GM12874 (cell line): ENCODE results near the gene TMEM161B.

ENCODE experiments used
- TF ChIP-seq, protein P1 (sequence below): IDR thresholded peaks from 2 replicates; pipeline ENCODE4 v1.5.1; 2011; ENCODE audit warnings: low read depth, mild to moderate bottlenecking, control low read depth, low read length, moderate library complexity; ENCODE audit not compliant: insufficient read depth

The TMEM161B gene

DNA sequence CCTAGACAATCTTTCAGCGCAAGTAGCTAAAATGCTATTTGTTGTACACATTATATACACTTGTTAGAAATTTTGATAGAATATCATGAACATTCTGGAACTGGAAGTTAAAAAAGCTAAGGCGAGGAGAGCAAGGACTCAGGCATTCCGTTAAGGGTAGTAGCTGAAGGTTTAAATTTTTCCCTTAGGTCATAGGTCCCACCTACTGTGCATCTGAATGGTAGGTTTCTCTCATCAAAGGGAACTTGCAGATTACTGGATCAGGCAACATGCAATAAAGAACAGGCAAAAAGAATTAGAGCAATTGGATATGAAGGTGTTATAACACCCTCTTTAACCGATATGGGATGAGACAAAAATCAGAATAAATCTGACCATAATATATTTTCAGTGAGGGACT, 32.8 kb downstream of the TMEM161B start:
- TF ChIP-seq, protein P1, sequence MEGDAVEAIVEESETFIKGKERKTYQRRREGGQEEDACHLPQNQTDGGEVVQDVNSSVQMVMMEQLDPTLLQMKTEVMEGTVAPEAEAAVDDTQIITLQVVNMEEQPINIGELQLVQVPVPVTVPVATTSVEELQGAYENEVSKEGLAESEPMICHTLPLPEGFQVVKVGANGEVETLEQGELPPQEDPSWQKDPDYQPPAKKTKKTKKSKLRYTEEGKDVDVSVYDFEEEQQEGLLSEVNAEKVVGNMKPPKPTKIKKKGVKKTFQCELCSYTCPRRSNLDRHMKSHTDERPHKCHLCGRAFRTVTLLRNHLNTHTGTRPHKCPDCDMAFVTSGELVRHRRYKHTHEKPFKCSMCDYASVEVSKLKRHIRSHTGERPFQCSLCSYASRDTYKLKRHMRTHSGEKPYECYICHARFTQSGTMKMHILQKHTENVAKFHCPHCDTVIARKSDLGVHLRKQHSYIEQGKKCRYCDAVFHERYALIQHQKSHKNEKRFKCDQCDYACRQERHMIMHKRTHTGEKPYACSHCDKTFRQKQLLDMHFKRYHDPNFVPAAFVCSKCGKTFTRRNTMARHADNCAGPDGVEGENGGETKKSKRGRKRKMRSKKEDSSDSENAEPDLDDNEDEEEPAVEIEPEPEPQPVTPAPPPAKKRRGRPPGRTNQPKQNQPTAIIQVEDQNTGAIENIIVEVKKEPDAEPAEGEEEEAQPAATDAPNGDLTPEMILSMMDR: no peak

DNA sequence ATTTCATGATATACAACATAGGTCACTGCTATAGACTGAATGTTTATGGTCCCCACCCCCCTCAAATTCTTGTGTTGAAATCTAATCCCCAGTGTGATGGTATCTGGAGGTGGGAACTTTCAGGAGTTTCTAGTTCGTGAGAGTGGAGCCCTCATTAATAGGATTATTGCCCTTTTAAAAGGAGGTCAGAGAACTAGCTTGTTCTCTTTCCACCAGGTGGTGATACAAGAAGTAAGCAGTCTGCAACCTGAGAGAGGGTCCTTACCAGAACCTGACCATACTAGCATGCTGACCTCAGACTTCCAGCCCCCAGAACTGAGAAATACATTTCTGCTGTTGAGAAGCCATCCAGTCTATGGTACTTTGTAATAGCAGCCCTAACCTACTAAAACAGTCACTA, 33.3 kb downstream of the TMEM161B start:
- TF ChIP-seq, protein P1: no peak

DNA sequence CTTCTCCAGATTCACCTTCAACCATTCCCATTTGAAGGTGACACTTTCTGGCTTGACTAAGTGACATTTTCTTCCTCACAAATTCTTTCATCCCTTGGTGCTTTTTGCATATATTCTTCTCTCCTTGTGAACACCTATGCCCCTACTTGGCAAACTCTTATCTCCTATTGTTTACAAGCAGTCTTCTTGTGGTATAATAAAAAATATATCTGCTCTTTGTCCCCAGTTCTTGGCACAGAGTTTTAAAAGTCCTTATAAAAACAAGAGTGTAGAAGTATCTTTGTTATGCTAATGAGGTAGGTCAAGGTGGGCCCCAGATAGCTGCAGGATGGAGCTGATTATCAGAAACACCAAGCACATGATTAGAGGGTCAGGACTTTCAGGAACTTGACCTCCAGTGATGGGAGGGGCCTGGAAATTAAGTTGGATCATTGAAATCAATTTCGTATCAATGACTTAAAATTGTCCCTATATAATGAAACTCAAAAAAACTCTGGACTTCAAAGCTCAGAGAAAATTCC, 38.0 kb downstream of the TMEM161B start:
- TF ChIP-seq, protein P1: no peak

DNA sequence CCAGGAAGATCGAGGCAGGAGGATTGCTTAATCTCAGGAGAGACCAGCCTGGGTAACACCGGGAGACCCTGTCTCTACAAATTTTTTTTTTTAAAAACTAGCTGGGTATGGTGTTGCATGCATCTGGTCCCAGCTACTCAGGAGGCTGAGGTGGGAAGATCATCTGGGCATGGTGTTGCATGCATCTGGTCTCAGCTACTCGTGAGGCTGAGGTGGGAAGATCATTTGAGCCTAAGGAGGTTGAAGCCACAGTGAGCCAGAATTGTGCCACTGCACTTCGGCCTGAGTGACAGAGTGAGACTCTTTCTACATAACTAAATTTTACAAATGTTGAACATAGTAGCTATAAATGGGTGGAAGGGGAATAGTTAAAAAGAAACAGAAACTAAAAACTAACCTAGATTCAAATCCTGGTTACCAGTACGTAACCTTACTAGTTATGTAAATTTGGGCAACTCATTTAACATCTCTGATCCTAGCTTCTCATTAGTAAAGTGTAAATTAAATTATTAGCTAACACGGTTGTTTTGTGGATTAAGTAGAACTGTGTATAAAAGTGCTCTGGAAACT, 41.7 kb downstream of the TMEM161B start:
- TF ChIP-seq, protein P1: no peak

DNA sequence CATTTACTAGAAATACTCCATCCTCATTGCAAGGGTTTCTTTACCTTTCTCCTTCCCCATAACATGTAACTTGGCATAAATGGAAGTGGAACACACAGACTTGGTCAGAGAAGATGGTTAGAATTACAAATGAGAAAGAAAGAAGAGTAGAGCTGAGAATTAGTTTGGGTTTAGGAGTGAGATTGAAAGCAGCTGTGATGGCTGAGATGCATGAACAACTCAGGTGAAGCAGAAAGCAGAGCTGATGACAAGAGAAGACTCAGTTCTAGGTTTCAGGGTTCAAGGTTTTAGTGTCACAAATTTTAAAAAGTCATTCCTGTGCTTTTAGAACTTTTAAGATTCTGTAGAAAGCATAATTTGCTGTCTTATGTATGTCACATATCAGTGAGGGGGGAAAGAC, 54.0 kb downstream of the TMEM161B start:
- TF ChIP-seq, protein P1: no peak

DNA sequence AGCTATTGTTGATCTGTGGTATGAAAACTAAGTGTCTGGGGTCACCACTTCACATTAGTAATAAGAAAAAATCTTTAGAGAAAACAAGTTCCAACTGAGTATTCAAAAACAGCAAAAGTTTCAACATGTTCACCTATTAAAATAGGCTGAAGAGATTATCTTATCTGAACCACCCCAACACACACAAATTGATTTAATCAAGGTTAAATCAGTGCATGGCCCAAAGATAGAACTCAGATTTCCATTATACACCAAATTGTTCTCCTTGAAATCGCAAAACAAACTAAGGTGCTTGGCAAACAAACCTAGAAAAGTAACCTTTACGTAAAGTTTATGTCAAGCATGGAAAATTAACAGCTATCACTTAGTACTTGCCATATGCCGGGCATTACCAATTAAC, 61.1 kb downstream of the TMEM161B start:
- TF ChIP-seq, protein P1: no peak

DNA sequence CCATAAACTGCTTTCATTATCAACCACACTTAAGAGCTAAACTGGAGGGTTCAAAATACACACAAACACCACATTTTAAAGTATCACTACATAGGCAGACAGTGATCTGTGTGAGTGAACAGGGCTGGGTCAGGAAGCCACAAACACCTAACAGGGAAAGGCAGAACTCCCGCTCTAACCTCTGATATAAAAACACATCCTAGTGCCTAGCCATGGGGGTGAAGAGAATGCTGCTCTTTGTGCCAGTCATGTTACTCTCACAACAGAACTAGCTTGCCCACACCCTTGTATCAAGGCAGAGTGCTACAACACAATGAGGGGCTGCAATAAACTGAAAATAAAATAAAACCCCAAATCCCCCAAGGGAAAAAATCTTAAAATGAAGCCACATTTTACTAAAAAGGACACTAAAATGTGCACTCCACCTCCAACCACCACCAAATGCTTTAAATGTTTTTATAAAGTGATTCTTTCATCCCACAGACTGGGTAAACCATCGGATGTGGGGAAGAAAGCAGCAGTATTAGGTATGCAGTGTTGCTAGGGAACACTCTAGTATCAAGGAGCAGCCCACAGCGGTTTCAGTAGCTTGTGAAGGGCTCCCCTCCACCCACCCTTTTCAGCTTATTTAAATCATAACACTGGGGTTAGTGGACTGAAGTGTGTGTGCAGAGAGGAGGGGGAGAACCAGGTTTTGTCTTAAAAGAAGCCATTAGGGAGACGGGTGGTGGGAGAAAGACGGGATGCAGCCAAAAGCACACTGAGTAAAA, 64.5 kb downstream of the TMEM161B start:
- TF ChIP-seq, protein P1: no peak
